Body of pancreas (tissue), 4 donors: ENCODE measurements around the gene CCDC91.

Experiments
- POLR2A ChIP-seq, 3 donors: fragments of 450-650 bp; IDR thresholded peaks; one replicate each; pipeline ENCODE4 v1.6.1; 2016; ENCODE audit warnings: antibody characterized with exemption in 3 of 3, mild to moderate bottlenecking in 2 of 3
- TF ChIP-seq, protein P1 (sequence below), 7 experiments: fragments of 450-650 bp in 4 of 7; fragments of 200-600 bp in 3 of 7; sonication (generic) in 3 of 7; IDR thresholded peaks; one replicate each; pipeline ENCODE4 v1.5.1; 2016 to 2019; ENCODE audit warnings: antibody characterized with exemption in 7 of 7

DNA sequence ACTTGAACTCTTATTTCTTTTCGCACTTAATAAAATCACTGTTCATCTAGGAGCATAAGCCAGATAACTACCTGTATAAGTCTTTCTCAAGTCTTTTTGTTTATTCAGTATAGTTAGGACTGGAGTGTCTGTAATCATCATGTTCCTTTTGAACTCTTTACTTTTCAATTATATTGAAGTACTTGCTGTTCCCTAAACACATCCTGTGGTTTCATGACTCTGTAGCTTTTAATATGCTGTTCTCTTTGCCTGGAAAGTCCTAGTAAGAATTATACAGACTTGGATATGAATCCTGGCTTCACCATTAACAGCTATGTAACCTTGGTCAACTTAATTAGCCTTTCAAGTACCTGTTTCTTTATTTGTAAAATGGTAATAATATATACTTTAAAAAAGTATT lies 88.2 kb downstream of the CCDC91 start:
- TF ChIP-seq, protein P1, sequence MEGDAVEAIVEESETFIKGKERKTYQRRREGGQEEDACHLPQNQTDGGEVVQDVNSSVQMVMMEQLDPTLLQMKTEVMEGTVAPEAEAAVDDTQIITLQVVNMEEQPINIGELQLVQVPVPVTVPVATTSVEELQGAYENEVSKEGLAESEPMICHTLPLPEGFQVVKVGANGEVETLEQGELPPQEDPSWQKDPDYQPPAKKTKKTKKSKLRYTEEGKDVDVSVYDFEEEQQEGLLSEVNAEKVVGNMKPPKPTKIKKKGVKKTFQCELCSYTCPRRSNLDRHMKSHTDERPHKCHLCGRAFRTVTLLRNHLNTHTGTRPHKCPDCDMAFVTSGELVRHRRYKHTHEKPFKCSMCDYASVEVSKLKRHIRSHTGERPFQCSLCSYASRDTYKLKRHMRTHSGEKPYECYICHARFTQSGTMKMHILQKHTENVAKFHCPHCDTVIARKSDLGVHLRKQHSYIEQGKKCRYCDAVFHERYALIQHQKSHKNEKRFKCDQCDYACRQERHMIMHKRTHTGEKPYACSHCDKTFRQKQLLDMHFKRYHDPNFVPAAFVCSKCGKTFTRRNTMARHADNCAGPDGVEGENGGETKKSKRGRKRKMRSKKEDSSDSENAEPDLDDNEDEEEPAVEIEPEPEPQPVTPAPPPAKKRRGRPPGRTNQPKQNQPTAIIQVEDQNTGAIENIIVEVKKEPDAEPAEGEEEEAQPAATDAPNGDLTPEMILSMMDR (IDR thresholded peaks at IDR 0.05): no peak
- no peak for TF ChIP-seq POLR2A (IDR thresholded peaks at IDR 0.05)
